H1 (cell line): ENCODE results near the gene TSR1. TPM values are rescaled to one million over a fixed set of nuclear protein-coding genes. Genes with fewer than 3 reads are reported as not detected.

Source experiments
- CTCF ChIA-PET: fragments of 300-600 bp; sonication (Branson Sonifier 250); formaldehyde crosslinking; loops from one replicate; lab custom pipeline; 2021; ENCODE audit not compliant: partially characterized antibody; lab: Charles Lee
- POLR2A ChIA-PET: fragments of 300-600 bp; sonication (Branson Sonifier 250); formaldehyde crosslinking; loops from one replicate; lab custom pipeline; 2021; ENCODE audit warnings: inconsistent platforms; ENCODE audit not compliant: partially characterized antibody; lab: Charles Lee
- DNase-seq, 2 experiments: peaks; one replicate each; pipeline versions ENCODE4 v3.0.0 to v3.0.0-alpha.2; 2010 to 2022; ENCODE audit warnings: low spot score in 2 of 2, low read depth in 1 of 2, mixed read lengths in 1 of 2
- FAIRE-seq: peaks from 2 replicates; lab custom pipeline; 2011; peaks lifted over from hg19 to GRCh38; lab: Jason Lieb, UNC
- H2AFZ ChIP-seq: 2 replicates; pipeline ENCODE4 v1.8.1; 2012; ENCODE audit warnings: low read length, inconsistent platforms
- H2AK5ac ChIP-seq: 2 replicates; pipeline ENCODE4 v1.6.1; 2013; ENCODE audit warnings: low read depth, low read length
- H2BK120ac ChIP-seq: replicated peaks from 2 replicates; pipeline ENCODE3; 2013; ENCODE audit warnings: low read depth, low read length, inconsistent platforms
- H2BK12ac ChIP-seq: 2 replicates; pipeline ENCODE4 v1.6.1; 2013; ENCODE audit warnings: low read depth, low read length
- H2BK15ac ChIP-seq: 2 replicates; pipeline ENCODE4 v1.6.1; 2013; ENCODE audit warnings: low read length
- H2BK20ac ChIP-seq: 2 replicates; pipeline ENCODE4 v1.6.1; 2013; ENCODE audit warnings: low read length
- H2BK5ac ChIP-seq: 2 replicates; pipeline ENCODE4 v1.6.1; 2013; ENCODE audit warnings: low read depth, low read length
- H3K14ac ChIP-seq: 2 replicates; pipeline ENCODE4 v1.6.1; 2013; ENCODE audit warnings: inconsistent platforms; ENCODE audit not compliant: insufficient read length
- H3K18ac ChIP-seq: 2 replicates; pipeline ENCODE4 v1.6.1; 2013; ENCODE audit warnings: low read length; ENCODE audit errors: extremely low read depth
- H3K23ac ChIP-seq: 2 replicates; pipeline ENCODE4 v1.6.1; 2013; ENCODE audit warnings: inconsistent platforms; ENCODE audit not compliant: insufficient read length
- H3K23me2 ChIP-seq: 2 replicates; pipeline ENCODE4 v1.6.1; 2013; ENCODE audit warnings: low read depth, low read length
- H3K27ac ChIP-seq: 2 replicates; pipeline ENCODE4 v1.6.1; 2011; ENCODE audit warnings: low read depth, low read length, inconsistent platforms
- H3K27me3 ChIP-seq, 4 experiments: replicated peaks in 1 of 4; 1 replicate in 1 of 4; 2 replicates in 3 of 4; pipeline versions ENCODE4 v1.6.1 to v1.8.1; 2011 to 2013; ENCODE audit warnings: low read length in 3 of 4, mild to moderate bottlenecking in 3 of 4, inconsistent platforms in 2 of 4, mixed read lengths in 2 of 4, moderate library complexity in 1 of 4; ENCODE audit not compliant: control insufficient read depth in 3 of 4, insufficient read depth in 3 of 4; ENCODE audit errors: extremely low read depth in 1 of 4
- H3K36me3 ChIP-seq, 4 experiments: 2 replicates each; pipeline versions ENCODE4 v1.6.1 to v1.8.1; 2011 to 2013; ENCODE audit warnings: mild to moderate bottlenecking in 4 of 4, low read length in 3 of 4, moderate library complexity in 2 of 4, control low read depth in 1 of 4, inconsistent platforms in 1 of 4; ENCODE audit not compliant: insufficient read depth in 4 of 4, control insufficient read depth in 2 of 4
- H3K4ac ChIP-seq: replicated peaks from 2 replicates; pipeline ENCODE3; 2013; ENCODE audit warnings: low read length, low read depth, mixed read lengths, inconsistent platforms; ENCODE audit not compliant: insufficient read length
- H3K4me1 ChIP-seq, 4 experiments: replicated peaks in 1 of 4; 1 replicate in 1 of 4; 2 replicates in 3 of 4; pipeline versions ENCODE4 v1.6.1 to v1.8.1; 2011 to 2013; ENCODE audit warnings: low read length in 3 of 4, inconsistent platforms in 2 of 4, mixed read lengths in 1 of 4; ENCODE audit not compliant: insufficient read depth in 4 of 4, control insufficient read depth in 3 of 4
- H3K4me2 ChIP-seq, 2 experiments: 2 replicates each; pipeline versions ENCODE4 v1.6.1 to v1.8.1; 2011 to 2013; ENCODE audit warnings: low read depth in 2 of 2, low read length in 2 of 2, control low read depth in 1 of 2, inconsistent platforms in 1 of 2, mild to moderate bottlenecking in 1 of 2; ENCODE audit not compliant: insufficient read depth in 1 of 2
- H3K4me3 ChIP-seq, 4 experiments: fragments of 200-600, 300-600 bp in 1 of 4; sonication (generic), shearing (Covaris generic), sonication (Bioruptor Twin) in 1 of 4; 2 replicates each; pipeline versions ENCODE4 v1.5.1 to v1.8.1; 2011 to 2016; ENCODE audit warnings: low read length in 4 of 4, low read depth in 3 of 4, control low read depth in 2 of 4, inconsistent platforms in 2 of 4, mild to moderate bottlenecking in 2 of 4, mixed read lengths in 1 of 4, moderate library complexity in 1 of 4; ENCODE audit not compliant: insufficient read depth in 2 of 4; ENCODE audit errors: extremely low read depth in 1 of 4
- H3K56ac ChIP-seq: replicated peaks from 2 replicates; pipeline ENCODE3; 2013; ENCODE audit warnings: low read depth, mild to moderate bottlenecking, mixed read lengths, low read length, inconsistent platforms; ENCODE audit not compliant: insufficient read length
- H3K79me1 ChIP-seq: 2 replicates; pipeline ENCODE4 v1.6.1; 2013; ENCODE audit warnings: low read depth, low read length, control low read depth
- H3K79me2 ChIP-seq, 2 experiments: 2 replicates each; pipeline versions ENCODE4 v1.6.1 to v1.8.1; 2012 to 2013; ENCODE audit warnings: low read length in 2 of 2, mild to moderate bottlenecking in 2 of 2, inconsistent platforms in 1 of 2; ENCODE audit not compliant: insufficient read depth in 2 of 2, control insufficient read depth in 1 of 2
- H3K9ac ChIP-seq, 4 experiments: replicated peaks in 1 of 4; 1 replicate in 1 of 4; 2 replicates in 3 of 4; pipeline versions ENCODE4 v1.6.1 to v1.8.1; 2011 to 2013; ENCODE audit warnings: low read depth in 3 of 4, low read length in 3 of 4, control low read depth in 2 of 4, mild to moderate bottlenecking in 2 of 4, moderate library complexity in 2 of 4, inconsistent platforms in 1 of 4; ENCODE audit errors: extremely low read depth in 1 of 4
- H3K9me3 ChIP-seq, 2 experiments: 2 replicates each; pipeline versions ENCODE4 v1.6.1 to v1.8.1; 2012 to 2013; ENCODE audit warnings: mild to moderate bottlenecking in 2 of 2, moderate library complexity in 2 of 2, control low read depth in 1 of 2, inconsistent platforms in 1 of 2, low read depth in 1 of 2, low read length in 1 of 2, mixed read lengths in 1 of 2; ENCODE audit not compliant: insufficient read depth in 2 of 2
- H4K20me1 ChIP-seq, 2 experiments: replicated peaks in 1 of 2; 2 replicates each; pipeline versions ENCODE3 to v1.8.1; 2011 to 2013; ENCODE audit warnings: inconsistent platforms in 2 of 2, low read length in 2 of 2, mild to moderate bottlenecking in 1 of 2; ENCODE audit not compliant: insufficient read depth in 2 of 2, control insufficient read depth in 1 of 2
- H4K5ac ChIP-seq: 2 replicates; pipeline ENCODE4 v1.6.1; 2013; ENCODE audit warnings: low read length, low read depth, mixed read lengths, inconsistent platforms; ENCODE audit not compliant: insufficient read length
- H4K8ac ChIP-seq: 2 replicates; pipeline ENCODE4 v1.8.0; 2013; ENCODE audit warnings: mild to moderate bottlenecking, moderate library complexity, low read length, inconsistent platforms; ENCODE audit not compliant: insufficient read depth; ENCODE audit errors: extremely low read depth
- H4K91ac ChIP-seq: replicated peaks from 2 replicates; pipeline ENCODE3; 2013; ENCODE audit warnings: low read length, mixed read lengths, inconsistent platforms; ENCODE audit not compliant: insufficient read length
- ASH2L ChIP-seq: fragments of 200-600, 300-600 bp; sonication (generic); IDR thresholded peaks from one replicate; pipeline ENCODE4 v1.7.1; 2017; ENCODE audit warnings: low read length
- BACH1 ChIP-seq: IDR thresholded peaks from 2 replicates; pipeline ENCODE4 v1.6.1; 2012; ENCODE audit warnings: low read length, improper control_type of control experiment
- CBX8 ChIP-seq: fragments of 300-800, 300-1000 bp; sonication (generic); IDR thresholded peaks from 2 replicates; pipeline ENCODE4 v1.7.1; 2016; ENCODE audit warnings: low read depth, low read length, borderline replicate concordance
- CREB1 ChIP-seq: IDR thresholded peaks from 2 replicates; pipeline ENCODE4 v1.6.1; 2012; ENCODE audit warnings: inconsistent platforms
- CTBP2 ChIP-seq: IDR thresholded peaks from 2 replicates; pipeline ENCODE4 v1.7.0; 2011; ENCODE audit warnings: borderline replicate concordance, mild to moderate bottlenecking, moderate library complexity, mixed read lengths, low read length; ENCODE audit not compliant: insufficient read depth, insufficient read length
- GABPA ChIP-seq: IDR thresholded peaks from 2 replicates; pipeline ENCODE4 v1.6.1; 2011; ENCODE audit warnings: mild to moderate bottlenecking, low read length, moderate library complexity, borderline replicate concordance; ENCODE audit not compliant: insufficient read depth
- KDM1A ChIP-seq: fragments of 200-600, 300-600 bp; sonication (generic); IDR thresholded peaks from 2 replicates; pipeline ENCODE4 v1.7.1; 2016; ENCODE audit warnings: mild to moderate bottlenecking, low read length, borderline replicate concordance
- POLR2A ChIP-seq, 2 experiments: IDR thresholded peaks; 1 replicate in 1 of 2; 2 replicates in 1 of 2; pipeline ENCODE4 v1.6.1; 2011; ENCODE audit warnings: low read depth in 2 of 2, low read length in 2 of 2, mild to moderate bottlenecking in 2 of 2; ENCODE audit errors: control extremely low read depth in 1 of 2
- RAD21 ChIP-seq, 2 experiments: IDR thresholded peaks in 1 of 2; conservative IDR thresholded peaks in 1 of 2; 2 replicates each; pipeline ENCODE4 v1.6.1; 2011; ENCODE audit warnings: low read depth in 2 of 2, low read length in 2 of 2, improper control_type of control experiment in 1 of 2, inconsistent platforms in 1 of 2, mild to moderate bottlenecking in 1 of 2, moderate library complexity in 1 of 2
- SIX5 ChIP-seq: IDR thresholded peaks from 2 replicates; pipeline ENCODE4 v1.6.1; 2011; ENCODE audit warnings: mild to moderate bottlenecking, low read depth, low read length
- SRF ChIP-seq: IDR thresholded peaks from 2 replicates; pipeline ENCODE4 v1.6.1; 2011; ENCODE audit warnings: mild to moderate bottlenecking, low read depth, low read length, moderate library complexity
- TAF7 ChIP-seq: optimal IDR thresholded peaks from 2 replicates; pipeline ENCODE3; 2011; ENCODE audit warnings: low read depth, mild to moderate bottlenecking, inconsistent platforms, low read length, moderate library complexity, borderline replicate concordance
- TBP ChIP-seq: IDR thresholded peaks from 2 replicates; pipeline ENCODE4 v1.6.1; 2011; ENCODE audit warnings: low read depth, low read length, improper control_type of control experiment
- YY1 ChIP-seq: IDR thresholded peaks from 2 replicates; pipeline ENCODE4 v1.6.1; 2011; ENCODE audit warnings: low read depth, mild to moderate bottlenecking, low read length
- WGBS, 2 experiments: shearing (Covaris generic) in 1 of 2; methylation state at CpG; one replicate each; pipeline versions ENCODE4 v1.1.6 to v1.1.7; 2013 to 2015; ENCODE audit warnings: low lambda C conversion rate in 2 of 2, mixed read lengths in 2 of 2, inconsistent platforms in 1 of 2, low coverage in 1 of 2, missing lambda C conversion rate in 1 of 2; ENCODE audit not compliant: insufficient replicate concordance in 2 of 2, insufficient coverage in 1 of 2, insufficient read length in 1 of 2; ENCODE audit errors: extremely low coverage in 1 of 2, missing lambda C conversion rate in 1 of 2; 5-methylcytosine and 5-hydroxymethylcytosine counted together
- polyA plus RNA-seq, 7 experiments: library from polyadenylated mRNA; depleted of rRNA in 3 of 7; stranded (reverse) in 5 of 7; unstranded in 2 of 7; fragments of >200 nt in 5 of 7; fragments of 200-250 nt in 2 of 7; gene quantifications; 1 replicate in 5 of 7; 2 replicates in 1 of 7; 4 replicates in 1 of 7; pipeline versions ENCODE4 v1.2.1 to v1.2.3, GENCODE V29; 2011 to 2013; ENCODE audit warnings: missing spikeins in 2 of 7, mixed read lengths in 2 of 7
- total RNA-seq: library from RNA; stranded (reverse); fragmentation: NEBNext Ultra II Directional; extraction: Animal tissue kit (Norgen Biotek cat#: 25700); gene quantifications from 2 replicates; pipeline ENCODE4 v1.2.1, GENCODE V29; 2021

Gene TSR1
- total and polyA plus RNA-seq, 2 of the 8 experiments (the other 6 are each of a cell fraction or from before 2014, with no cell fraction given), result 14.5 to 69.7 TPM

DNA sequence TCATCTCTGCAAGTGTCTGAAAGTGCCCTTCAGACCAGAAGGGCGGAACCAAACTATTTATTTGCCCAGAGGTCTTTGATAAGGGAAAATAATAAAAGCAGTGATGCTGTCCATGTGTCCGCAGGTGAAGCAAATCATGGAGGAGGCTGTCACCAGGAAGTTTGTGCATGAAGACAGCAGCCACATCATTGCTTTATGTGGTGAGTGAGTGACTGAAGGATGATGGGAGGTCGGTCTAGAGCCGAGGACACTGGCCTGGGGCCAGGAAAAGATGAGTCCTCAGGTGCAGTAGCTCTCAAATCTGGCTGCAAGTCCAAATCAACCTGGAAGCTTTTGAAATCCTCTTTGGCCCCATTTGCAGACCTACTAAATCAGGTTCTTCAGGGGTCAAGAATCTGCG is 7.2 kb upstream of the TSR1 start:
- Histone ChIP-seq H2BK15ac (no peak overlapping the region), H4K8ac (no peak overlapping the region), H3K27ac (no peak overlapping the region), H3K27me3 (no peaks in the 10 kb centered on the region), H2AFZ (no peak overlapping the region), H3K23me2 (0 out of 2 replicates have a peak, but pooled peaks cover 4% of the 10 kb centered on the region), H3K4me2 (no peak overlapping the region), H2BK20ac (no peak overlapping the region), H2BK5ac (no peak overlapping the region), H3K9ac (no peak overlapping the region), H2AK5ac (no peak overlapping the region), H2BK120ac (no peak overlapping the region), H3K4ac (no peak overlapping the region), H3K4me3 (no peak overlapping the region), H2BK12ac (no peak overlapping the region), H4K20me1 (no peaks in the 10 kb centered on the region), H3K79me1 (peaks cover 2% of the 10 kb centered on the region; the same call in 1 of the 2 replicates), H3K4me1 (peaks cover 4 to 15% (median 4%) of the 10 kb centered on the region in 4 experiments), H3K56ac (no peak overlapping the region), H3K36me3 (peaks cover 0 to 15% (median 2%) of the 10 kb centered on the region in 4 experiments; a peak in 4 of 8 replicates), H4K91ac (no peak overlapping the region), H3K18ac (no peak overlapping the region), H4K5ac (no peak overlapping the region), H3K9me3 (no peaks in the 10 kb centered on the region), H3K23ac (no peak overlapping the region), H3K14ac (no peak overlapping the region), H3K79me2 (peaks cover 0 to 6% of the 10 kb centered on the region in 2 experiments; a peak in 2 of 4 replicates)
- no peak for FAIRE-seq
- ChIA-PET CTCF (interaction anchor here (1.0 kb wide), 1 partner anchor 10 kb away, joined by 4 read pairs; no protein-coding TSS in a partner anchor), POLR2A (interaction anchor here (1.0 to 1.6 kb wide), 2 partner anchors 14 to 26 kb away, joined by 3 read pairs; no protein-coding TSS in a partner anchor)
- DNase-seq, result no peak
- WGBS, 2 experiments, result 85% methylated on average over 5 of the region's 5 CpGs; no CpG with 5 or more reads in 1 of the 2 experiments
- no peak for TF ChIP-seq YY1
- TF ChIP-seq ASH2L, result no peak
- no peak for TF ChIP-seq TBP
- TF ChIP-seq CREB1, result no peak
- no peak for TF ChIP-seq TAF7
- no peak for TF ChIP-seq GABPA
- TF ChIP-seq KDM1A, result no peak
- TF ChIP-seq CTBP2, result no peak
- TF ChIP-seq RAD21 (IDR thresholded peaks at IDR 0.05 in 1 of 2, conservative IDR thresholded peaks at IDR 0.05 in 1 of 2; ENCODE audit: low read depth in 2 of 2, low read length in 2 of 2), result no peak
- TF ChIP-seq BACH1, result no peak
- no peak for TF ChIP-seq SIX5
- no peak for TF ChIP-seq SRF
- no peak for TF ChIP-seq POLR2A (IDR thresholded peaks at IDR 0.05; ENCODE audit: control extremely low read depth in 1 of 2, low read depth in 2 of 2, low read length in 2 of 2)
- no peak for TF ChIP-seq CBX8
